ENCODE results near the gene HDDC3. TPM values are rescaled to one million over a fixed set of nuclear protein-coding genes. Genes with fewer than 3 reads are reported as not detected.

The HDDC3 gene
- total and polyA plus RNA-seq, 9 of the 15 experiments (the other 6 are each of a cell fraction or from before 2014, with no cell fraction given): 14.9 to 55.8 (median 36.9) TPM

DNA sequence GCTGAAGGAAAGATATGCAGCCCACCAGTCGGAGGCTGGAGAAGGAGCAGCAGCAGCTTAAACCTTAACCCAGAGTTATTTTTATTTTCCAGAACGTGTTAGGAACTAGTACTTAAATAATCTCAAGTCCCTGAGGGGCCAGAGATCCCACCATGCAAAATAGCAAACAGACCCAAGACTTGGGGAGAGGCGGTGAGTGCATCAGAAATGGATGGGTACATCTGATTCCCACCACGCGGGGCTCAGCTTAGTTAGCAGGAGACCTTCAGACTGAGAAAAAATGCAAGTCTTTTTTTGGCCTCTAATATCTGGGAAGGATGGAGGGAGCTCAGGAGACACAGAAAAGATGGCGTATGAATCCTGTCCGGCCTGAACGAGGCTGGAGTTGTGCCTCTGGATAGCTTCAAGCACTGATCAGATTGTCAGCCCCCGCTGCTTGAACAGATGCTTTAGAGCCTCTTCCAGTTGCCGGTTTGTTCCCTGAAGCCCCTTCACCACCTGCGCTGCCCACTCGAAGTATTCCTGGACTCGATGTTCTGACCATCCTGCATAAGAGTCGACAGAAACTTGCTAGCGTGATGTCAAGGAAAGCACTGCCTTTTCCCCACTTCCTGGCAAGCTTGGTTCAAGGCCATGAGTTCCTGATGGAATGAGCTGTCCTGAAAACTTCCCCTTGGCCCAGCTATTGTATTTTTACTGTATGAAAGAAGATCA lies 1.3 kb downstream of the HDDC3 start (continued):
- TF ChIP-seq CREM (IDR thresholded peaks at IDR 0.05; ENCODE audit: low read depth) (0 out of 2 replicates have a peak, but pooled peaks have one; percentile 27), HDAC2 (IDR thresholded peaks at IDR 0.05) (no peak), ZFP36 (IDR thresholded peaks at IDR 0.05; ENCODE audit: low read depth, low read length, partially characterized antibody) (no peak), RBM34 (IDR thresholded peaks at IDR 0.05; ENCODE audit: borderline replicate concordance, insufficient read depth, low read length) (no peak), MTA1 (IDR thresholded peaks at IDR 0.05; ENCODE audit: borderline replicate concordance) (no peak), ZNF175 (CRISPR knock-in tag; IDR thresholded peaks at IDR 0.05; ENCODE audit: low read depth) (0 out of 2 replicates have a peak, but pooled peaks have one; percentile 18), FOXJ2 (tag; IDR thresholded peaks at IDR 0.05) (0 out of 2 replicates have a peak, but pooled peaks have one; percentile 10), L3MBTL2 (IDR thresholded peaks at IDR 0.05) (no peak), GTF2E2 (tag; IDR thresholded peaks at IDR 0.05) (0 out of 2 replicates have a peak, but pooled peaks have one; percentile 14)
- TF ChIP-seq, protein P1, sequence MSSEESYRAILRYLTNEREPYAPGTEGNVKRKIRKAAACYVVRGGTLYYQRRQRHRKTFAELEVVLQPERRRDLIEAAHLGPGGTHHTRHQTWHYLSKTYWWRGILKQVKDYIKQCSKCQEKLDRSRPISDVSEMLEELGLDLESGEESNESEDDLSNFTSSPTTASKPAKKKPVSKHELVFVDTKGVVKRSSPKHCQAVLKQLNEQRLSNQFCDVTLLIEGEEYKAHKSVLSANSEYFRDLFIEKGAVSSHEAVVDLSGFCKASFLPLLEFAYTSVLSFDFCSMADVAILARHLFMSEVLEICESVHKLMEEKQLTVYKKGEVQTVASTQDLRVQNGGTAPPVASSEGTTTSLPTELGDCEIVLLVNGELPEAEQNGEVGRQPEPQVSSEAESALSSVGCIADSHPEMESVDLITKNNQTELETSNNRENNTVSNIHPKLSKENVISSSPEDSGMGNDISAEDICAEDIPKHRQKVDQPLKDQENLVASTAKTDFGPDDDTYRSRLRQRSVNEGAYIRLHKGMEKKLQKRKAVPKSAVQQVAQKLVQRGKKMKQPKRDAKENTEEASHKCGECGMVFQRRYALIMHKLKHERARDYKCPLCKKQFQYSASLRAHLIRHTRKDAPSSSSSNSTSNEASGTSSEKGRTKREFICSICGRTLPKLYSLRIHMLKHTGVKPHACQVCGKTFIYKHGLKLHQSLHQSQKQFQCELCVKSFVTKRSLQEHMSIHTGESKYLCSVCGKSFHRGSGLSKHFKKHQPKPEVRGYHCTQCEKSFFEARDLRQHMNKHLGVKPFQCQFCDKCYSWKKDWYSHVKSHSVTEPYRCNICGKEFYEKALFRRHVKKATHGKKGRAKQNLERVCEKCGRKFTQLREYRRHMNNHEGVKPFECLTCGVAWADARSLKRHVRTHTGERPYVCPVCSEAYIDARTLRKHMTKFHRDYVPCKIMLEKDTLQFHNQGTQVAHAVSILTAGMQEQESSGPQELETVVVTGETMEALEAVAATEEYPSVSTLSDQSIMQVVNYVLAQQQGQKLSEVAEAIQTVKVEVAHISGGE (CRISPR knock-in tag; IDR thresholded peaks at IDR 0.05): no peak
- TF ChIP-seq, protein P2, sequence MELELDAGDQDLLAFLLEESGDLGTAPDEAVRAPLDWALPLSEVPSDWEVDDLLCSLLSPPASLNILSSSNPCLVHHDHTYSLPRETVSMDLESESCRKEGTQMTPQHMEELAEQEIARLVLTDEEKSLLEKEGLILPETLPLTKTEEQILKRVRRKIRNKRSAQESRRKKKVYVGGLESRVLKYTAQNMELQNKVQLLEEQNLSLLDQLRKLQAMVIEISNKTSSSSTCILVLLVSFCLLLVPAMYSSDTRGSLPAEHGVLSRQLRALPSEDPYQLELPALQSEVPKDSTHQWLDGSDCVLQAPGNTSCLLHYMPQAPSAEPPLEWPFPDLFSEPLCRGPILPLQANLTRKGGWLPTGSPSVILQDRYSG (tag; conservative IDR thresholded peaks at IDR 0.05; ENCODE audit: low read depth): 0 out of 2 replicates have a peak, but pooled peaks have one; percentile 35
